ENCODE data around the gene NKD1.
"Not testable (repeated sequence)": the region's sequence is repeated elsewhere in the genome, so short reads cannot be mapped to it uniquely, and the experiment has no call there.

Gene NKD1, protein sequence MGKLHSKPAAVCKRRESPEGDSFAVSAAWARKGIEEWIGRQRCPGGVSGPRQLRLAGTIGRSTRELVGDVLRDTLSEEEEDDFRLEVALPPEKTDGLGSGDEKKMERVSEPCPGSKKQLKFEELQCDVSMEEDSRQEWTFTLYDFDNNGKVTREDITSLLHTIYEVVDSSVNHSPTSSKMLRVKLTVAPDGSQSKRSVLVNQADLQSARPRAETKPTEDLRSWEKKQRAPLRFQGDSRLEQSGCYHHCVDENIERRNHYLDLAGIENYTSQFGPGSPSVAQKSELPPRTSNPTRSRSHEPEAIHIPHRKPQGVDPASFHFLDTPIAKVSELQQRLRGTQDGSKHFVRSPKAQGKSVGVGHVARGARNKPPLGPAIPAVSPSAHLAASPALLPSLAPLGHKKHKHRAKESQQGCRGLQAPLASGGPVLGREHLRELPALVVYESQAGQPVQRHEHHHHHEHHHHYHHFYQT

DNA sequence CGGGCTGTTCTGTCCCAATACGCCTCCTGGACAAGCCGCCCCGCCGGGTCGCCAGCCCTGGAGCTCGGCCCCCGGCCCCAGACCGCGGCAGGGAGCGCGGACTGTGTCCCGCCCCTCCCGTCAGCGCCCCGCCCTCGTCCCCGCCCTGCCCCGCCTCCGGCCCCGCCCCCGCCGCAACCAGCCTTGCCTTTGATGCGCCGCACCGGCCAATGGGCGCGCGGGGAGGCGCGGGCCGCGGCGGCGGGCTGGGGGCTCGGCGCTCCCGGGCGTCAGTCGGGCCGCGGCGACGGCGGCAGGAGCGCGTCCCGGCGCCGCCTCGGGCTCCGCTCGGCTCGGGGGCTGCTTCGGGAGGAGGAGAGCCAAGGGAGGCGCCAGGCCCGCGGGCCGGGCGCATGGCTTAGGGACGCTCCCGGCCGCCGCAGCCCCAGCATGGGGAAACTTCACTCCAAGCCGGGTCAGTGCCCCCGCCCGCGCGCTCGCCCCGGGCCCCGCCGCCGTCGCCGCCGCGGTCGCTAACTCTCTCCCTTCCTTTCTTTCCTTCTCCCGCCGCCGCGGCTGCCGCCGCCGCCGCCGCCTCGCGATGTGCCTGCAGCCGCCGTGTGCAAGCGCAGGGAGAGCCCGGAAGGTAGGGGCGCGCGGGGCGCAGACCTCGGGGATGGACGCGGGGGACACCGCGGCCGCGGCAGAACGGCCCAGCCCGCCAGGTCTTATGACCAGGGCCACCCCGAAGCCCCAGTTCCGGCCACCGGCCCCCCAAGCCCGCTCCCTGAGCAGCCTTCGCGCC, at the start of gene NKD1:
NKD1 (plus strand) TSS at position 272 of the 784 bp plus-strand sequence; CDS start at position 430, 158 bp downstream.
- peak; percentile 59 to 62 for DNase-seq (ENCODE audit: low read depth in 1 of 2, low spot score in 1 of 2)

DNA sequence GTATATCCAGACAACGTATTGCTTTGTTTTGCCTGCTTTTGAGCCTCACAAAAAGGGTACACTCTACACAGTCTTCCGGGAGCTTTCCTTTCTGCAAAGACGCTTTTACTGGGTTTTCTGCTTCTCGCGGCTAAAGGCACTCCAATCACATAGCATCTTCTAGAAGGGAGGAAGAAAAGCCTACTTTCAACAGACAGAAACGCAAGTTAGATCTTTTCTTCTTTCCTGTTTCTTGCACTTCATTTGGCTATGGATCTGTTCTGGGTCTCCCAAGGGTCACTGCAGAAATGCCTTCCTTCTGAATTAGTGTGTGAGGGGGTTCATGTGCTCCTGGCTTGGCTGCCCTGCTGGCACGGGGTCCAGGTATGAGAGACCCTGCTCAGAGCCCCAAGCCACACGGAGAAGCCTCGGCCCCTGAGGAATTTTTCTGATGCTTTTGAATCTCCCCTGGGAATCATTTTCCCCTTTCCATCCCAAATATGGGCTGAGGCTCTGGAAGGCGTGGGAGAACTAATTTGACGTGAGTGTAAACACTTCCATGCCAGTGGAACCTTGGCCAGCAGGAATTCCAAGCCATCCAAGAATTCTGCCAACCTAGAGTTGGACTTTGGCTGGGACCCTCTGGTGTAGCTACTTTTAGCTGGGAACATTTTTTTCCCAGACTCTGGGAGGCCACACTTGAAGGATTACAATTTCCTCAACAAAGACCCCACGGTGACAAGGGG, 49.6 kb upstream of the NKD1 start:
- no peak for DNase-seq (ENCODE audit: low read depth in 1 of 2, low spot score in 1 of 2)

DNA sequence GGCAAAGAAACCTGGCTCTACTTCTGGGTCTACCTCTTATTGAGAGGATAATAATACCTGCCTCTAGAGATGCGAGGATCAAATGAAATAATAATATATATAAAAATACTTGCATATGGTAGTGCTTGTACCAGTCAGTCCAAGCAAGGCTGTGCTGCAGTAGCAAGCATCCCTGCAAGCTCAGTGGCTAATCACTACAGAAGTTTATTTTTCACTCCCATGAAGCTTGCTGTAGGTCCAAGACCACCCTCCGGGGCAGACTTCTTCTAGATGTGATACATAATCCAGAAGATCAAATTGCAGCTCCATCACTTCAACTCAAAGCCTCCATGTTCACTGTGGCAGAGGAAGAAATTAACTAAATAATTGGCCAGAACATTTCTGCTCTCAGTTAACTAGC, 48.9 kb upstream of the NKD1 start:
- DNase-seq (ENCODE audit: low read depth in 1 of 2, low spot score in 1 of 2): no peak

DNA sequence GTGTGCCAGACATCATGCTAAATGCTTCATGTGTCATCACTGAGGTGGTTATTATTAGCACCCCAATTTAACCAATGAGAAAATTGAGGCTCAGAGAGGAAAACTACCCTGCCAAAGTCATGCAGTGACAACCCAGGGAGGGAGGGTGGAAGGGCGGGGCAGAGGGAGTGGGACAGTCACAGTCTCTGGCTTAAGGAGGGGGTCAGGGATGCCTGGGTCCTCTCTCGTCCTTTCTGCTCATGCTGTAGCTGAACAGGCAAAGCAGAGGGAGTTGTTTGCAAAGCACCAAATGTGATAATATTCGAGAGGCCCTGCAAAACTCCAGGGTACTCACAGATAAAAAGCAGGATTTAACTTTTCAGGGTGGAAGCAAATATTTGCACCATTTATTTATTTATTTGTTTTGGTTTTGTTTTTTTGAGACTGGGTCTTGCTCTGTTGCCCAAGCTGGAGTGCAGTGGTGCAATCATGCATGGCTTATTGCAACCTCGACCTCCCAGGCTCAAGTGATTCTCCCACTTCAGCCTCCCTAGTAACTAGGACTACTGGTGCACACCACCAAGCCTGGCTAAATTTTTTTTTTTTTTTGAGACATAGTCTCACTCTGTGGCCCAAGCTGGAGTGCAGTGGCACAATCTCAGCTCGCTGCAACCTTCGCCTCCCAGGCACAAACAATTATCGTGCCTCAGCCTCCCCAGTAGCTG, 47.9 kb upstream of the NKD1 start:
- DNase-seq (ENCODE audit: low read depth in 1 of 2, low spot score in 1 of 2): no peak

DNA sequence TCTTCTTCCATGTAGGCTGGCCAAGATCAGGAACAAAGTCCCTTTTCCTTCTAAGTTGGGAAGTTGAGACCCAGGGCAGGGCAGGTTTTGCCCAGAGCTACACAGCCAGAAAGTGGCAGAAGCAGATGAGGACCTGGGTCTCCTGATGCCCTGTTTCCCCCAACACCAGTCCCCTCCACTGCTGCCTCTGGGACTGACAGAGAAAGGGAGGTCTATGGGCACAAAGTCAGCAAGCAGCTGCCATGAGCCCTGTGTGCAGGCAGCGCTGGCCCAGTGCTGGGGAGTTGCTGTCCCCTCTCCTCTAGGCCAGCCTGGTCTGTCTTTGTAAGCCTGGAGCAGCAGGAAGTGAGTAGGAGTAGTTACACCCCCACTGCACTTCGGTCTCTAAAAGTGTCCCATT, 46.9 kb upstream of the NKD1 start:
- DNase-seq (ENCODE audit: low read depth in 1 of 2, low spot score in 1 of 2): no peak

DNA sequence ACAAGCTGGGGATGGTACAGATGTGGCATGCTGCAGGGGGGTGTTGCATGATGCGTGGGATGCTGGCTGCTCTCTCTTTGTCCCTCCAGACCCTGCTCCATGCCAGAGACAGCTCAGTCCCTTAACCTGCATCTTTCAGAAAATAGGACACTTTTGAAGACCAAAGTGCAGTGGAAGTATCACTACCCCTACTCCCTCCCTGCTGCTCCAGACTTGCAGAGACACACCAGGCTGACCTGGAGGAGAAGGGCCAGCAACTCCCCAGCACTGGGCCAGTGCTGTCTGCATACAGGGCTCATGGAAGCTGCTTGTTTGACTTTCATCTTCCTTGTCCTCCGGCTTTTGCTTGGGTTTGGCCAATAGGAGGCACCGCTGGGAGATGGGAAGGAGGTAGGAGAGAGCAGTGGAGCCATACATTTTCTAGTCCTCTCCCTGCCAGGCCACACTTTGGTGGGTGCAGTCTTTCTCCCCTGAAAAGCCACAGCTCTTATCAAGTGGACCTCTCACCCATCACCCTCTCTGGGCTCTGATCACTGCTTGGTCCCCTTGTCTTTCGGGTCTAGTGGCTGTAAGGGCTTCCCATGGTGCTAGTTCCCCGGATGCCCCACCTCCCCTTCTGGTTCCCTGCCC, 46.1 kb upstream of the NKD1 start:
- DNase-seq (ENCODE audit: low read depth in 1 of 2, low spot score in 1 of 2): no peak

DNA sequence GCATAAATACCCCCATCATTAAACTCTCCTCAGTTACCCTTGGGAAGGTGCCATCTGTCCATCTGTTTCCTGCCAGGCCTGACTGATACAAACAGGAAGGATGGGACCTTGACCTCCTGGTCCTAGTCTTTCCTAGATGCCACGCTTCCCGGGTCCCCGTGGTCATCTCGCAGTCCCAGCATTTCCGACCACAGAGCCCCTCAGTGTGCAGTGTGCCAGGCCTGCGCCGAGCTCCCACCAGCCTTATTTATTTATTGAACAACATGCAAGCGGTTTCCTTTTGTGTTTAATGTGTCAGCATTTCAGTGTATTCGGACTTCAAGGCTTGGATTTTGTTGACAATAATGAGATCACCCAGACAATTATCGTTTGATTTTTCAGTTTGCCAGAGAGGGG, 45.6 kb upstream of the NKD1 start:
- no peak for DNase-seq (ENCODE audit: low read depth in 1 of 2, low spot score in 1 of 2)

DNA sequence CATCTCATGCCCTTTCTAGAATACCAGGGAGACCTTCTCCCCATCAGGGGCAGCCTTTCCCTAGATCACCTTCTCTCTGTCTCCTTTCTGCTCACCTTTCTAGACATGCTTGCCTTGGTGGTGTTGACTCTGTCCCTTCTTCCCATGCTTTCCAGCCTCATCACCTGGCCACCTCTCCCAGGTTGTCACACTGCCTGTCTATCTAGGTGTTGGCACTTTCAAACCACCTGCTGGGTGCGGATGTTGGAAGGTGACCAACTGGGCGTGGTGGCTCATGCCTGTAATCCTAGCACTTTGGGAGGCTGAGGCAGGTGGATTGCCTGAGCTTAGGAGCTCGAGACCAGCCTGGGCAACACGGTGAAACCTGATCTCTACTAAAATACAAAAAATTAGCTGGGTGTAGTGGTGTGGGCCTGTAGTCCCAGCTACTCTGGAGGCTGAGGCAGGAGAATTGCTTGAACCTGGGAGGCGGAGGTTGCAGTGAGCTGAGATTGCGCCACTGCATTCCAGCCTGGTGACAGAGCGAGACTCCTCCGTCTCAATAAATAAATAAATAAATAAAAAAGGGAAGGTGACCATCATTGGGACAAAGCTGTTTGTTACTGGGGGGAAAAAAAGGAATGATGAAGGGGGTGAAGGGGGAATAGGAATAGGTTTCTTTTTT, 44.2 kb upstream of the NKD1 start:
- not testable (repeated sequence) for DNase-seq (ENCODE audit: low read depth in 1 of 2, low spot score in 1 of 2)

DNA sequence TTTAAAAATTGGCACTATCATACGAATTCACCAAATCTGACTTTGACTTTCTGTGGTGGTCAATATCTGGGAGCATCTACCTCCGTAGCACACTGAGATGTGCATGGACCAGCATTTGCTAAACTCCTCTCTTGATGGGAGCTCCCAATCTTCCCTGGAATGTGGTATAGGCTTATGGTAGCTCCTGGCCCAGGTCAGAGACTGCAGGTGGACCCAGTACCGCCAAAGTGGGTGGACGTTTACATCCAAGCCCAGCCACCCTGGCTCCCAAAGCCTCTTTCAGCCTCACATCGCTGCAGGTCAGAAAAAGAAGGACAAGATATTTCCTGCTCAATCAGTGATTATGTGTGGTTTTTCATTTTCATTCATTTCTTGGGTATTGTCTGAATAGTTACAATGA, 43.1 kb upstream of the NKD1 start:
- DNase-seq (ENCODE audit: low read depth in 1 of 2, low spot score in 1 of 2): no peak

DNA sequence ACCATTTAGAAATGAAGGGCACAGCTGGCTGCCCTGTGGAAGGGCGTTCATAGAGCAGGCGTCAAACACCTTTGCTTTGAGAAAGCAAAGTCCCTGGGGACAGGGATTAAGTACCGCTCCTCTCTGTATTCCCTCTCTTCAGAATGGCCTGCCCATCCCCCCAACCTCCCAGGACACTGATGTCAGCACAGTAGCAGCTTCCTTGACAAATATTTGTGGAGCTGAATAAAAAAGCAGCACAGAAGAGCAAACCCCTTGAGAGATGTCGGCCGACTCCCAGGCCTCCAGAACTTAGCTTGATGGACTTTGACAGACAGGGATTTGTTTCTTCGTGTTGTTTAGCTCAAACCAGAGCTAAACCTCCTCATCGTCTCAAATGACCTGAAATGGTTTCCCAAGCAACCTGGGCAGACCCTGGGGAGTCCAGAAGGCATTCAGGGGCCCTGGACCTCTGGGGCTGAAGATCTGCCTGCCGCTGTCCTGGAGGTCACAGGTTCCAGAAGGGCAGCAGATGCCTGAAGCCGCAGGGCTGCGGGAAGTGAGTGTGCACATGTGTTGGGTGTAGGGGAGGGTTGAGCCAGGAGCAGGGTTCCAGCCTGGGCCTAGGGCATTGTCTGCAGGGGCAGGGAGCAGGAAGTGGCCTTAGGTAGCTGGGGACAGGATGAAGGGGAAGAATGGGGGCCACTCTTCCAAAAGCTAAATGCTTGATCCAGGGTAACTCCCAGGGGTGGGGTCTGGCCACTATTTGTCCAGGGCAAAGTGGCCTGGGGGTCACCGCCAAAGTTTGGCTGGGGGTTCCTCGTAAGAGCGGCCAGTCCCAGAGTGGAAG, 42.3 kb upstream of the NKD1 start:
- no peak for DNase-seq (ENCODE audit: low read depth in 1 of 2, low spot score in 1 of 2)

DNA sequence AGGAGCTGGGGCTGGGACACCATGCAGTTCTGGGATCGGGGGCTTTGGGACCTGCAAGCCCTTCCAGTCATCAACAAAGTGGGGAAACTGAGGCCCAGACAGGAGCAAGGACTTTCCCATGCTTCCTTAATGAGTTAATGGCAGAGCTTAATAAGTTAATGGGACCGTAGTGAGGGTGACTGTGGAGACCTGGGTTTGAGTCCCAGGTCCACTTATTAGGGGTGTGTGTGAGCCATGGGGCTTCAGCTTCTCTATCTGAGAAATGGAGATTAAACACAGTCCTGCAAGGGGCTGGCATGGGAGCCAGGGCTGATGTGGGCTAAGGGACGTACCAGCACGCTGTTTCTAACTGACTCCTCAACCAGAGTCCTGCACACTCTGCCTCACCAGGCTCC, 41.7 kb upstream of the NKD1 start:
- DNase-seq (ENCODE audit: low read depth in 1 of 2, low spot score in 1 of 2): no peak

DNA sequence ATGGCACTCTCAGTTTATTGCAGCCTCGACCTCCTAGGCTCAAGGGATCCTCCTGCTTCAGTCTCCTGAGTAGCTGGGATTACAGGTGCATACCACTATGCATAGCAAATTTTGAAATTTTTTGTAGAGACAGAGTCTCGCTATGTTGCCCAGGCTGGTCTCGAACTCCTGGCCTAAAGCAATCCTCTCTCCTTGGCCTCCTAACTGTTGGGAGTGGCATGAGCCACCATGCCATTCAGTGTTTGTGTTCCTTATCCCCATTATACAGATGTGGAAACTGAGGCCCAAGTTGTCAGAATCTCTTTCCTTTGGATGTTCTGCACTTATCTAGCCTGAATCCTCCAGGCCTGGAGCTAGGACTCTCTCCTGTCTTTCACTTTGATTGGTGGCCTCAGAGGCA, 40.8 kb upstream of the NKD1 start:
- DNase-seq (ENCODE audit: low read depth in 1 of 2, low spot score in 1 of 2): no peak

DNA sequence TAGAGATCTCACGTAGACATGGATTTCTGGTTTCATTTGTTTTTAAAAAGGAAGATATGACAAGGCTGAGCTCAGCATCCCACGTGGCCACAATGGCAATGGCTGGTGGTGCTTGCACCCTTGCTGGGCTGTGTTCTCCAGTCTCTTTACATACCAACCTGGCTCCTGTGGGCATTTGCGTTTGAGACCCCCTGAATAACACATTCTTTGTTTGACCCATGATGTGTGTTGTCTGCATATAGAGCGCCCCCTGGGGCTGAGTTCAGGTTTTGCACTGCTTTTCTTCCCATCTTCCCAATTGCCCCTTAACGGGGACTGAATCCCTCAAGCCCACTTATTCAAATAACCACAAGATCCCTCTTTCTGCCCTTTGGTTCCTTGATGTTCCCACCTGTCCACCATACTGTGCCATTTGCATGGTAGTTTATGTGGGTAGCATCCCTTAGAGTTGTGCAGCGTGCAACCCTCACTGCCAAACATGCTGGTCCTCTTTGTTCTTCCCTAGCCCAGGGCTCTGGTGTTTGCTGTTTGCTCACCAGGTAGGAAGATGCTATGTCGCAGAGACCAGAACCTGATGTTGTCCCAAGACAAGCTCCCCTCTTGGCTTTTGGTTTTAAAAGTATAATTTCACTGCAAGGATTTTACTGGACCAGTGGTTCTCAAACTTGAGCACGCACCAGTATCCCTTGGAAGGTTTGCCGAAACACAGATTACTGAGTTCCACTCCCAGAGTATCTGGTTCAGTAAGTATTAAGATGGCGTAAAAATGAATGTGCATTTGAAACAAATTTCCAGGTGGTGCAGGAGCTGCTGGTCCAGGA, 38.5 kb upstream of the NKD1 start:
- peak in 1 of 2 donors; percentile 19 for DNase-seq (ENCODE audit: low read depth in 1 of 2, low spot score in 1 of 2)

DNA sequence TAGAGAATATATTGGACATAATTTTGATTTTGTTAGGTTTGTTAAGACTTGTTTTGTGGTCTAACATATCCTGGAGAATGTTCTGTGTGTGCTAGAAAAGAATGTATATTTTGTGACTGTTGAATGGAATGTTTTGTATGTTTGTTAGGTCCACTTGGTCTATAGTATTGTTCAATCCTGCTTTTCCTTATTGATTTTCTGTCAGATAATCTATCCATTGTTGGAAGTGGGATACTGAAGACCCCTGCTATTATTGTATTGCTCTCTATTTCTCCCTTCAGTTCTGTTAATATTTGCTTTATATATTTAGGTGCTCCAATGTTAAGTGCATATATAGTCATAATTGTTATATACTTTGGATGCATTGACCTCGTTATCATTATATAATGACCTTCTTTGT, 33.0 kb upstream of the NKD1 start:
- DNase-seq (ENCODE audit: low read depth in 1 of 2, low spot score in 1 of 2): no peak

DNA sequence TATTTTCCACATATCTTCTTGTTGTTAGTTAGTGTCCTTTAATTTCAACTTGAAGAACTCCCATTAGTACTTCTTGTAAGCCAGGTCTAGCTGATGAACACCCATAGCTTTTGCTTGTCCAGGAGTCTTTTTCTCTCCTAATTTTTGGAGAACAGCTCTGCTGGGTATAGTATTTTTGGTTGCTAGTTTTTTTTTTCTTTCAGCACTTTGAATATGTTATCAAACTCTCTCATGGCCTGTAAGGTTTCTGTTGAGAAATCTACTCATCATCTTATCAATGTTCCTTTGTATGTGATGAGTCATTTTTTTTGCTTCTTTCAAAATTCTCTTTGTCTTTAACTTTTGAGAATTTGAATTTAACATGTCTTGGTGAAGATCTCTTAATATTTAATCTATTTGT, 31.8 kb upstream of the NKD1 start:
- no peak for DNase-seq (ENCODE audit: low read depth in 1 of 2, low spot score in 1 of 2)

DNA sequence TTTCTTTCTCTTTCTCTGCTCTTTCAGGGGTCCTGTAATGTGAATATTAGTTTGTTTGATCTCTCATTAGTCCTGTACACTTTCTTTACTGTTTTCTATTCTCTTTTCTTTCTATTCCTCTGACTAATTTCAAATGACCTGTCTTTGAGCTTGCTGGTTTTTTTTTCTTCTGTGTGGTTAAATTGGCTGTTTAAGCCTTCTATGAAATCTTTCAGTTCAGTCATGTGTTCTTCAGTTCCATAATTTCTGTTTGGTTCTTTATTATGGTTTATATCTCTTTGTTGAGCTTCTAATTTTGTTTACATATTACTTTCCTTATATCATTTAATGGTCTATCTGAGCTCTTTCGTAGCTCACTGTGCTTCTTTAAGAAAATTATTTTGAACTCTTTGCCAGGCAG, 31.3 kb upstream of the NKD1 start:
- DNase-seq (ENCODE audit: low read depth in 1 of 2, low spot score in 1 of 2): no peak

DNA sequence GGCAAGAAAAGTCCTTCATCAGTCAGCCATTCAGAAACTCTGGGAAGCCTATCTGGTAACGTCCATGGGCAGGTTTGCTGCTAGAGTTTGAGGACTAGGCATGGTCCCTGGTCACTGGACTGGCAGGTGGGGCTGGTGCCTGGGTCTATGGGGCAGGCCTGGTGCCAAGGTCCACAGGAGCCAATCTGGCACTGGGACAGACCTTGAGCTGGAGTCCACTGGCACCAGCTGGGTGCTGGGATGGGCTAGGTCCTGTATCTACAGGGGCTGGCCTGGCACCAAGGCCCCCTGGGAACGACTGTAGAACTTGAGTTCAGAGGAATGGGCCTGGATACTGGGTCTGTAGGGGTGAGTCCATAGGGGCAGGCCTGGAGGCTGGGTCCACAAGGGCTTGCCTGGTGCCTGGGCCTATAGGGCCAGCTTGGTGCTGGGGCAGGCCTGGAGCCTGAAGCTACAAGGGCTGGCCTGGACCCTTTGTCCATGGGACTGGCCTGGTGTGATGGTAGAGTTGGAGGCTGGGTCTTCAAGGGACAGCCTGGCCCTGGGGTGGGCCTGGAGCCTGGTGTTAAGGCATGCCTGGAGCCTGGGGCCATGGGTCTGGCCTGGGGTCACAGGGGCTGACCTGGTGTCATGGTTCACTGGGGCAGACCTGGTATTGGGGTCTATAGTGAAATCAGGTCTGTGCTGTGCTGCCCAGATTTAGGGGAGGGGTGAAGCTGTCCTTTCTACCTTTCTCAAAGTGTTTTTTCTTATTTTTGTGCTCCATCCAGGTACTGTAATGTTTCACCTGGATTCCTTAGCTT, 30.5 kb upstream of the NKD1 start:
- DNase-seq (ENCODE audit: low read depth in 1 of 2, low spot score in 1 of 2): no peak

DNA sequence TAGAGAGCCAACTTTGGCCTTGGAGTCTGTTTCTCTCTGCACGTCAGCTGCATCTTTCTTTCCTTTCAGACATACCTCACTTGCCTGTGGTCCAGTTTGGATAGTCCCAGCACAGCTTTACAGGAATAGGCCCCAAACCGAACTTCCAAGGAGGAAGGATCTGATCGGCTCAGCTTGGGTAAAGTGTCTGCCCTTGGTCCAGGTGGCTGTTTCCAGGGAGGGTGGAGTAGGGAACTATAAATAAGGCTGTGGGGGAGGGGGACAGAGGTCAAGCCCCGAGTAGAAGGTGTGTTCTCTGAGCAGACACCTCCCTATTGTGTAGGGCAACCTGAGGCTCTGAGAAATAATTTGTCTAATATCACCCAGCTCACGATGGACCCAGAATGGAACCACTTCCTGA, 29.2 kb upstream of the NKD1 start:
- DNase-seq (ENCODE audit: low read depth in 1 of 2, low spot score in 1 of 2): no peak

Measured in stimulated activated CD4-positive, alpha-beta T cell treated with anti-CD3 and anti-CD28 coated beads, Interleukin-15, amount 100 ng/mL, for 1 hour (primary cell).